CD4-positive, alpha-beta T cell (primary cell): ENCODE results near the gene MYZAP. TPM values are rescaled to one million over a fixed set of nuclear protein-coding genes. Genes with fewer than 3 reads are reported as not detected.

Experiments used
- ATAC-seq: fragments of 200-7000 bp; cut with Tn5 transposase; one replicate; pipeline ENCODE4 v1.10.0; 2022; ENCODE audit warnings: mild to moderate bottlenecking; ENCODE audit not compliant: poor library complexity
- CTCF ChIA-PET: fragments of 350-600 bp; sonication (Branson Sonifier 250); formaldehyde crosslinking; loops from one replicate; lab custom pipeline; 2021; ENCODE audit warnings: antibody characterized with exemption, inconsistent platforms; lab: Charles Lee
- POLR2A ChIA-PET: fragments of 350-600 bp; sonication (Branson Sonifier 250); formaldehyde crosslinking; loops from one replicate; lab custom pipeline; 2021; ENCODE audit warnings: antibody characterized with exemption, inconsistent platforms; lab: Charles Lee
- DNase-seq, 14 experiments: peaks; one replicate each; pipeline ENCODE4 v3.0.0-alpha.2; 2013 to 2020; ENCODE audit warnings: mixed read lengths in 2 of 14
- H3K27ac ChIP-seq, 2 donors: one replicate each; pipeline versions ENCODE4 v1.5.1 to v1.7.0; 2013; ENCODE audit warnings: low read length in 2 of 2, low read depth in 1 of 2, mild to moderate bottlenecking in 1 of 2
- H3K27me3 ChIP-seq, 2 experiments: 1 replicate in 1 of 2; 2 replicates in 1 of 2; pipeline versions ENCODE4 v1.6.1 to v1.7.0; 2013; ENCODE audit warnings: low read length in 2 of 2, control low read depth in 1 of 2, mild to moderate bottlenecking in 1 of 2, moderate library complexity in 1 of 2; ENCODE audit not compliant: insufficient read depth in 2 of 2, control insufficient read depth in 1 of 2
- H3K36me3 ChIP-seq: one replicate; pipeline ENCODE4 v1.6.1; 2013; ENCODE audit warnings: low read length, control low read depth; ENCODE audit not compliant: insufficient read depth
- H3K4me1 ChIP-seq: one replicate; pipeline ENCODE4 v1.6.1; 2013; ENCODE audit warnings: low read length, control low read depth; ENCODE audit not compliant: insufficient read depth
- H3K4me3 ChIP-seq: one replicate; pipeline ENCODE4 v1.5.1; 2013; ENCODE audit warnings: mild to moderate bottlenecking, low read length, moderate library complexity
- H3K9me3 ChIP-seq, 2 experiments: 1 replicate in 1 of 2; 2 replicates in 1 of 2; pipeline versions ENCODE4 v1.6.1 to v1.7.0; 2013; ENCODE audit warnings: low read length in 2 of 2, mild to moderate bottlenecking in 2 of 2, control low read depth in 1 of 2, moderate library complexity in 1 of 2; ENCODE audit not compliant: control insufficient read depth in 1 of 2, insufficient read depth in 1 of 2
- H3K27ac Mint-ChIP-seq: one replicate; pipeline ENCODE4 v1.8.0; 2020; ENCODE audit warnings: mixed read lengths
- H3K27me3 Mint-ChIP-seq: one replicate; pipeline ENCODE4 v1.8.0; 2021; ENCODE audit warnings: mixed read lengths
- H3K36me3 Mint-ChIP-seq: one replicate; pipeline ENCODE4 v1.8.0; 2021; ENCODE audit warnings: low read depth, mixed read lengths
- H3K4me1 Mint-ChIP-seq: one replicate; pipeline ENCODE4 v1.8.0; 2021; ENCODE audit warnings: low read depth, mixed read lengths
- H3K4me3 Mint-ChIP-seq: one replicate; pipeline ENCODE4 v1.8.0; 2020; ENCODE audit warnings: mild to moderate bottlenecking, mixed read lengths
- H3K9me3 Mint-ChIP-seq: one replicate; pipeline ENCODE4 v1.8.0; 2020; ENCODE audit warnings: mixed read lengths
- intact Hi-C, 2 experiments: fragments of 100-400 bp; cut with DNase I in 1 of 2; cut with micrococcal nuclease in 1 of 2; formaldehyde crosslinking; loops; one replicate each; pipeline versions ENCODE4 v1.15.1 to v1.9.0; 2023 to 2025; cut with DNase I, micrococcal nuclease
- total RNA-seq, 174 experiments: library from RNA in 2 of 174; stranded (reverse) in 2 of 174; gene quantifications; one replicate each; pipeline ENCODE4 v1.2.3 and lab custom pipeline; 2021 to 2026
- TF ChIP-seq, protein P1 (sequence below): fragments of 200-600 bp; IDR thresholded peaks from one replicate; pipeline ENCODE4 v1.8.0; 2022; ENCODE audit warnings: antibody characterized with exemption, mild to moderate bottlenecking

The MYZAP gene
- total RNA-seq, 2 experiments from 2014 or later = 0.66 to 1.1 TPM

DNA sequence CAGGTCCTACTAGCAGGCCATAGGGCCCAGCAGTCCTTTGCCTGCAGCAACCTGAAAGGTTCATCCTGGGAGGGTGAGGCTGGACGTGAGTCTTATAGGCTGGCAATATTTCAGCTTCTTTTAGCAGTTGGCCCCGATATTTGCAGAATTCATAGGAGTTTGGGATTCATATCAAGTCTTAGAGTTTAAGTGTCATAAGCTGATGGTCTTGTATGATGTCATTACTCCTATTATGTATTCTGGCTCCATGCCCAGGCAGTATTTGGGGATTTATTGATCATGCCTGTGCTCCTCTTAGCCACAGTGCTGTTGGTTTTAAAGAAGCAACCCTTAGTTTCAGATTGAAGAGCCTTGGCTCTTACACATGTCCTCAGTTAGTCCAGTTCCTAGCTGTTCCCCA, 73.5 kb downstream of the MYZAP start:
- no peak for ATAC-seq
- peaks cover 9% of the 10 kb centered on the region for H3K27me3 Mint-ChIP-seq
- no peaks in the 10 kb centered on the region for H3K9me3 ChIP-seq
- H3K4me3 ChIP-seq = no peak overlapping the region
- no peak overlapping the region for H3K4me3 Mint-ChIP-seq
- H3K36me3 Mint-ChIP-seq = no peaks in the 10 kb centered on the region
- CTCF ChIA-PET = interaction anchor here (1.2 kb wide), 1 partner anchor 22 kb away, joined by 3 read pairs; no protein-coding TSS in a partner anchor
- POLR2A ChIA-PET = interaction anchor here (1.4 kb wide), 1 partner anchor 41 kb away, joined by 5 read pairs; the partner anchor contains the start of gene POLR2M
- intact Hi-C loops = loop anchor here in 1 of 2 experiments (5.0 kb wide), 1 partner anchor 67 kb away; no protein-coding TSS in a partner anchor
- no peaks in the 10 kb centered on the region for H3K27me3 ChIP-seq
- no peak for DNase-seq
- no peaks in the 10 kb centered on the region for H3K4me1 Mint-ChIP-seq
- no peaks in the 10 kb centered on the region for H3K36me3 ChIP-seq
- no peak overlapping the region for H3K27ac ChIP-seq
- no peaks in the 10 kb centered on the region for H3K4me1 ChIP-seq
- TF ChIP-seq, protein P1, sequence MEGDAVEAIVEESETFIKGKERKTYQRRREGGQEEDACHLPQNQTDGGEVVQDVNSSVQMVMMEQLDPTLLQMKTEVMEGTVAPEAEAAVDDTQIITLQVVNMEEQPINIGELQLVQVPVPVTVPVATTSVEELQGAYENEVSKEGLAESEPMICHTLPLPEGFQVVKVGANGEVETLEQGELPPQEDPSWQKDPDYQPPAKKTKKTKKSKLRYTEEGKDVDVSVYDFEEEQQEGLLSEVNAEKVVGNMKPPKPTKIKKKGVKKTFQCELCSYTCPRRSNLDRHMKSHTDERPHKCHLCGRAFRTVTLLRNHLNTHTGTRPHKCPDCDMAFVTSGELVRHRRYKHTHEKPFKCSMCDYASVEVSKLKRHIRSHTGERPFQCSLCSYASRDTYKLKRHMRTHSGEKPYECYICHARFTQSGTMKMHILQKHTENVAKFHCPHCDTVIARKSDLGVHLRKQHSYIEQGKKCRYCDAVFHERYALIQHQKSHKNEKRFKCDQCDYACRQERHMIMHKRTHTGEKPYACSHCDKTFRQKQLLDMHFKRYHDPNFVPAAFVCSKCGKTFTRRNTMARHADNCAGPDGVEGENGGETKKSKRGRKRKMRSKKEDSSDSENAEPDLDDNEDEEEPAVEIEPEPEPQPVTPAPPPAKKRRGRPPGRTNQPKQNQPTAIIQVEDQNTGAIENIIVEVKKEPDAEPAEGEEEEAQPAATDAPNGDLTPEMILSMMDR = no peak
- no peak overlapping the region for H3K27ac Mint-ChIP-seq
- no peaks in the 10 kb centered on the region for H3K9me3 Mint-ChIP-seq

DNA sequence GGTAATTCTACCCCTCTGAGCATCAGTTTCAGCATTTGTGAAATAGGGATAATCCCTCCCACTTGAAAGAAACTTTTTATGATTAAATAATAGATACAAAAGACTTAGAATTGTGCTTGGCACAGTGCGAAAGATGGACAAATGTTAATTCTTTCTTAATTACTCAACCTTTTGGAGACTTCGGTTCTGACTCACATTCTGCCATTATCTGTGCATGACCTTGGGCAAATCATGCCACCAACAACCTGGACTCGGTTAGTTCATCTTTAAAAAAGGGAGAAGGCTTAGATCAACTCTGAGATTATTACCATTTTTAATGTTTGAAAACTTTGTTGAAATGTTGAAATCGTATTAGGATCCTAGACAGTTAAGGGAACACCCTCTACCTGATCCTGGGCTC, 74.2 kb downstream of the MYZAP start:
- H3K27me3 Mint-ChIP-seq = peaks cover 9% of the 10 kb centered on the region
- intact Hi-C loops = loop anchor here in 1 of 2 experiments (5.0 kb wide), 1 partner anchor 66 kb away; no protein-coding TSS in a partner anchor
- DNase-seq = no peak
- no peaks in the 10 kb centered on the region for H3K4me1 Mint-ChIP-seq
- no peak overlapping the region for H3K27ac Mint-ChIP-seq
- no peaks in the 10 kb centered on the region for H3K36me3 ChIP-seq
- no peaks in the 10 kb centered on the region for H3K27me3 ChIP-seq
- H3K9me3 ChIP-seq = no peaks in the 10 kb centered on the region
- no peak overlapping the region for H3K4me3 Mint-ChIP-seq
- ATAC-seq = no peak
- CTCF ChIA-PET = no interaction called here
- no peaks in the 10 kb centered on the region for H3K9me3 Mint-ChIP-seq
- no peaks in the 10 kb centered on the region for H3K4me1 ChIP-seq
- H3K36me3 Mint-ChIP-seq = no peaks in the 10 kb centered on the region
- no peak overlapping the region for H3K27ac ChIP-seq
- no peak overlapping the region for H3K4me3 ChIP-seq
- TF ChIP-seq, protein P1 = no peak
- POLR2A ChIA-PET = interaction anchor here (1.4 kb wide), 1 partner anchor 41 kb away, joined by 5 read pairs; the partner anchor contains the start of gene POLR2M

DNA sequence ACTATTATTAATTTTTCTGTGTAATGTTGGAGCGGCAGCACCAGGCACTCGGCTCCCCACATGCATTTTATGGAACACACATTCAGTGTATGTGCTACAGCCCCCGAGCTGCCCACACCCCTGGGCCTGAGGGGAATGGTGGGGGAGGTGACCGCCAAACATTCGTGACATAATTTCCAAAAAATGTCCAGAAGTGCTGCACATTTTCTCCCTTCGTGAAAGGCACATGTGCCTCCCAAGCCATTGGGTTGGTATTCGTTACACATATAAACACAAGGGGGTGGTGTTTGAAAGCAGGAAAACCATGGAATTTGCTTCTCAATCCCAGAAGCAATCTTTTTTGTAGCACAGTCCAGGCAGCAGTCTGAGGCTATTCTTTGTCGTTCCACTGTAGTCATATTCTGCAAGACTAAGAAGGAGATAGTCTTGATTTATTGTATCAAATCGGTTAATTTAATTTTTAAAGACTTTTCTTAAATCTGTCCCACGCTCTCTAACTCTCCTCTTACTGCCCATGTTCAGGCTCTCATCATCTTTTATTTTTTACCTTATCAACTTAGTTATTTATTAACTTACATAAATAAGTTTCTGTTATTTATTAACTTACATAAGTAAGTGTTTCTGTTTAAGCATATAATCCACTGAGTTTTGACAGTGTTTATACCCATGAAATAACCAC, 75.6 kb downstream of the MYZAP start:
- H3K27ac ChIP-seq = no peak overlapping the region
- POLR2A ChIA-PET = interaction anchor here (0.6 to 1.1 kb wide), 2 partner anchors 40 to 68 kb away, joined by 3 read pairs; partner anchors contain the start of gene POLR2M
- Mint-ChIP-seq H3K36me3 (no peaks in the 10 kb centered on the region), H3K27me3 (peaks cover 4% of the 10 kb centered on the region), H3K27ac (no peak overlapping the region), H3K4me3 (no peak overlapping the region), H3K9me3 (no peaks in the 10 kb centered on the region), H3K4me1 (no peaks in the 10 kb centered on the region)
- CTCF ChIA-PET = no interaction called here
- peak in 1 of 14 experiments; percentile 14 for DNase-seq
- no peak overlapping the region for H3K4me3 ChIP-seq
- no peak for ATAC-seq
- H3K4me1 ChIP-seq = no peaks in the 10 kb centered on the region
- intact Hi-C loops = loop anchor here (1.0 to 5.0 kb wide), 3 partner anchors 65 to 194 kb away; no protein-coding TSS in a partner anchor
- no peaks in the 10 kb centered on the region for H3K36me3 ChIP-seq
- TF ChIP-seq, protein P1 = no peak
- H3K27me3 ChIP-seq = peaks cover 0 to under 1% of the 10 kb centered on the region in 2 experiments
- peaks cover 0 to 4% of the 10 kb centered on the region in 2 experiments for H3K9me3 ChIP-seq
